ENCODE data around the gene BAG1.

The BAG1 gene

GRCh38 chr9:33277484-33277883 lies 13.0 kb upstream of the BAG1 start:
- in situ Hi-C loops (cut with MboI; ENCODE audit: low sequenced_read_pairs), result no loop called here

- in situ Hi-C loops (cut with MboI; ENCODE audit: low sequenced_read_pairs), result no loop called here
Observed at GRCh38 chr9:33273972-33274328, 9.4 kb upstream of the BAG1 start.

- in situ Hi-C loops (cut with MboI; ENCODE audit: low sequenced_read_pairs), result no loop called here
Observed at GRCh38 chr9:33273266-33273971, 8.9 kb upstream of the BAG1 start.

GRCh38 chr9:33272061-33272460 lies 7.6 kb upstream of the BAG1 start:
- in situ Hi-C loops (cut with MboI; ENCODE audit: low sequenced_read_pairs), result no loop called here

- in situ Hi-C loops (cut with MboI; ENCODE audit: low sequenced_read_pairs), result no loop called here
Observed at GRCh38 chr9:33270146-33270545, 5.6 kb upstream of the BAG1 start.

- in situ Hi-C loops (cut with MboI; ENCODE audit: low sequenced_read_pairs), result no loop called here
Observed at GRCh38 chr9:33267151-33267767, 2.8 kb upstream of the BAG1 start.

GRCh38 chr9:33265211-33265865 lies 830 bp upstream of the BAG1 start:
- in situ Hi-C loops (cut with MboI; ENCODE audit: low sequenced_read_pairs), result no loop called here

GRCh38 chr9:33264003-33264472 lies 470 bp downstream of the BAG1 start:
- in situ Hi-C loops (cut with MboI; ENCODE audit: low sequenced_read_pairs), result no loop called here

- in situ Hi-C loops (cut with MboI; ENCODE audit: low sequenced_read_pairs), result no loop called here
Observed at GRCh38 chr9:33263131-33264002, 1.1 kb downstream of the BAG1 start.

GRCh38 chr9:33260372-33260771 lies 4.1 kb downstream of the BAG1 start:
- in situ Hi-C loops (cut with MboI; ENCODE audit: low sequenced_read_pairs), result no loop called here

GRCh38 chr9:33257276-33257675 lies 7.2 kb downstream of the BAG1 start:
- in situ Hi-C loops (cut with MboI; ENCODE audit: low sequenced_read_pairs), result no loop called here

- in situ Hi-C loops (cut with MboI; ENCODE audit: low sequenced_read_pairs), result no loop called here
Observed at GRCh38 chr9:33256236-33256635, 8.3 kb downstream of the BAG1 start.

GRCh38 chr9:33255471-33255870 lies 9.0 kb downstream of the BAG1 start:
- in situ Hi-C loops (cut with MboI; ENCODE audit: low sequenced_read_pairs), result no loop called here

GRCh38 chr9:33255014-33255413 lies 9.5 kb downstream of the BAG1 start:
- in situ Hi-C loops (cut with MboI; ENCODE audit: low sequenced_read_pairs), result no loop called here

GRCh38 chr9:33254211-33254610 lies 10.3 kb downstream of the BAG1 start:
- in situ Hi-C loops (cut with MboI; ENCODE audit: low sequenced_read_pairs), result no loop called here

GRCh38 chr9:33250458-33250995 lies 14.0 kb downstream of the BAG1 start:
- in situ Hi-C loops (cut with MboI; ENCODE audit: low sequenced_read_pairs), result no loop called here

GRCh38 chr9:33249983-33250382 lies 14.5 kb downstream of the BAG1 start:
- in situ Hi-C loops (cut with MboI; ENCODE audit: low sequenced_read_pairs), result no loop called here

GRCh38 chr9:33249087-33249658 lies 15.3 kb downstream of the BAG1 start:
- in situ Hi-C loops (cut with MboI; ENCODE audit: low sequenced_read_pairs), result no loop called here

GRCh38 chr9:33248606-33249005 lies 15.9 kb downstream of the BAG1 start:
- in situ Hi-C loops (cut with MboI; ENCODE audit: low sequenced_read_pairs), result no loop called here

GRCh38 chr9:33246269-33246860 lies 18.1 kb downstream of the BAG1 start:
- in situ Hi-C loops (cut with MboI; ENCODE audit: low sequenced_read_pairs), result no loop called here
